Calu3 (cell line): ENCODE results near the gene ZBTB8A. TPM values are rescaled to one million over a fixed set of nuclear protein-coding genes. Genes with fewer than 3 reads are reported as not detected.

Source experiments
- BruUV-seq: library from RNA; stranded (reverse); fragments of 400-500 nt; replicated peaks from 2 replicates; lab custom pipeline; 2021; lab: Mats Ljungman, UMichigan
- CTCF ChIA-PET: fragments of 300-600 bp; sonication (Branson Sonifier 250); formaldehyde crosslinking; loops from one replicate; lab custom pipeline; 2022; ENCODE audit warnings: antibody characterized with exemption; lab: Charles Lee
- DNase-seq: peaks from one replicate; pipeline ENCODE4 v3.0.0; 2022
- H3K27ac Mint-ChIP-seq: one replicate; pipeline ENCODE4 v1.8.0; 2022; ENCODE audit warnings: mixed read lengths; ENCODE audit not compliant: unreplicated experiment
- H3K27me3 Mint-ChIP-seq: one replicate; pipeline ENCODE4 v1.8.0; 2022; ENCODE audit warnings: mixed read lengths; ENCODE audit not compliant: unreplicated experiment
- H3K36me3 Mint-ChIP-seq: one replicate; pipeline ENCODE4 v1.8.0; 2022; ENCODE audit warnings: mild to moderate bottlenecking, moderate library complexity, mixed read lengths; ENCODE audit not compliant: insufficient read depth, unreplicated experiment
- H3K4me1 Mint-ChIP-seq: one replicate; pipeline ENCODE4 v1.8.0; 2022; ENCODE audit warnings: mild to moderate bottlenecking, low read depth, mixed read lengths; ENCODE audit not compliant: unreplicated experiment
- H3K4me3 Mint-ChIP-seq: one replicate; pipeline ENCODE4 v1.8.0; 2022; ENCODE audit warnings: mild to moderate bottlenecking, low read depth, moderate library complexity, mixed read lengths; ENCODE audit not compliant: unreplicated experiment
- H3K9me3 Mint-ChIP-seq: one replicate; pipeline ENCODE4 v1.8.0; 2022; ENCODE audit warnings: low read depth, mixed read lengths; ENCODE audit not compliant: unreplicated experiment
- intact Hi-C: fragments of 100-400 bp; cut with micrococcal nuclease; formaldehyde crosslinking; loops from one replicate; pipeline ENCODE4 v1.10.0; 2022; ENCODE audit not compliant: unreplicated experiment
- total RNA-seq: library from RNA; stranded (reverse); gene quantifications from 2 replicates; pipeline ENCODE4 v1.2.3, GENCODE V29; 2022
- TF ChIP-seq, protein P1 (sequence below): fragments of 200-600 bp; IDR thresholded peaks from one replicate; pipeline ENCODE4 v1.8.0; 2022; ENCODE audit warnings: antibody characterized with exemption; ENCODE audit not compliant: unreplicated experiment

Gene ZBTB8A
- total RNA-seq, 1 experiment from 2014 or later, result 4.7 TPM

DNA sequence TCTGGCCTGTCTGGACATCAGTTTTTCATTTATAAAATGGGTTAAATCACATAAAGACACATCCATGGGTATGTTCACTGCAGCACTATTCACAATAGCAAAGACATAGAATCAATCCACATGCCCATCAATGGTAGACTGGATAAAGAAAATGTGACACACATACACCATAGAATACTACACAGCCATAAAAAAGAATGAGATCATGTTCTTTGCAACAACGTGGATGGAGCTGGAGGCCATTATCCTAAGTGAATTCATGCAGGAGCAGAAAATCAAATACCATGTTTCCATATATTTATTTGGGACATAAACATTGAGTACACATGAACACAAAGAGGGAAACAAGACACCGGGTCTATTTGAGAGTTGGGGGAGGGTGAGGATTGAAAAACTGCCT, 83.0 kb downstream of the ZBTB8A start:
- DNase-seq, result no peak
- intact Hi-C loops, result no loop called here
- no peak overlapping the region for H3K4me3 Mint-ChIP-seq
- no peaks in the 10 kb centered on the region for H3K9me3 Mint-ChIP-seq
- no TSS peak for BruUV-seq
- TF ChIP-seq, protein P1, sequence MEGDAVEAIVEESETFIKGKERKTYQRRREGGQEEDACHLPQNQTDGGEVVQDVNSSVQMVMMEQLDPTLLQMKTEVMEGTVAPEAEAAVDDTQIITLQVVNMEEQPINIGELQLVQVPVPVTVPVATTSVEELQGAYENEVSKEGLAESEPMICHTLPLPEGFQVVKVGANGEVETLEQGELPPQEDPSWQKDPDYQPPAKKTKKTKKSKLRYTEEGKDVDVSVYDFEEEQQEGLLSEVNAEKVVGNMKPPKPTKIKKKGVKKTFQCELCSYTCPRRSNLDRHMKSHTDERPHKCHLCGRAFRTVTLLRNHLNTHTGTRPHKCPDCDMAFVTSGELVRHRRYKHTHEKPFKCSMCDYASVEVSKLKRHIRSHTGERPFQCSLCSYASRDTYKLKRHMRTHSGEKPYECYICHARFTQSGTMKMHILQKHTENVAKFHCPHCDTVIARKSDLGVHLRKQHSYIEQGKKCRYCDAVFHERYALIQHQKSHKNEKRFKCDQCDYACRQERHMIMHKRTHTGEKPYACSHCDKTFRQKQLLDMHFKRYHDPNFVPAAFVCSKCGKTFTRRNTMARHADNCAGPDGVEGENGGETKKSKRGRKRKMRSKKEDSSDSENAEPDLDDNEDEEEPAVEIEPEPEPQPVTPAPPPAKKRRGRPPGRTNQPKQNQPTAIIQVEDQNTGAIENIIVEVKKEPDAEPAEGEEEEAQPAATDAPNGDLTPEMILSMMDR, result no peak
- CTCF ChIA-PET, result interaction anchor here (0.6 kb wide), 1 partner anchor 23 kb away, joined by 3 read pairs; no protein-coding TSS in a partner anchor
- H3K27me3 Mint-ChIP-seq, result no peaks in the 10 kb centered on the region
- H3K36me3 Mint-ChIP-seq, result peaks cover 10% of the 10 kb centered on the region
- no peaks in the 10 kb centered on the region for H3K4me1 Mint-ChIP-seq
- H3K27ac Mint-ChIP-seq, result no peak overlapping the region

GRCh38 chr1:32622806-32623681, 83.8 kb downstream of the ZBTB8A start:
- H3K27me3 Mint-ChIP-seq, result no peaks in the 10 kb centered on the region
- no peak overlapping the region for H3K4me3 Mint-ChIP-seq
- intact Hi-C loops, result no loop called here
- TF ChIP-seq, protein P1, result no peak
- H3K4me1 Mint-ChIP-seq, result no peaks in the 10 kb centered on the region
- no peaks in the 10 kb centered on the region for H3K9me3 Mint-ChIP-seq
- H3K36me3 Mint-ChIP-seq, result peaks cover 11% of the 10 kb centered on the region
- BruUV-seq, result no TSS peak
- H3K27ac Mint-ChIP-seq, result no peak overlapping the region
- CTCF ChIA-PET, result interaction anchor here (0.6 kb wide), 1 partner anchor 23 kb away, joined by 3 read pairs; no protein-coding TSS in a partner anchor
- no peak for DNase-seq

- Mint-ChIP-seq H3K36me3 (peaks cover 14% of the 10 kb centered on the region), H3K27ac (no peak overlapping the region), H3K9me3 (no peaks in the 10 kb centered on the region), H3K4me3 (no peak overlapping the region), H3K4me1 (no peaks in the 10 kb centered on the region), H3K27me3 (no peaks in the 10 kb centered on the region)
- TF ChIP-seq, protein P1, result no peak
- CTCF ChIA-PET, result no interaction called here
- no TSS peak for BruUV-seq
- DNase-seq, result no peak
- intact Hi-C loops, result no loop called here
Observed at GRCh38 chr1:32623775-32624174, 84.5 kb downstream of the ZBTB8A start.

- Mint-ChIP-seq H3K4me3 (no peak overlapping the region), H3K4me1 (no peaks in the 10 kb centered on the region), H3K27ac (no peak overlapping the region), H3K36me3 (peaks cover 10% of the 10 kb centered on the region), H3K9me3 (no peaks in the 10 kb centered on the region), H3K27me3 (no peaks in the 10 kb centered on the region)
- DNase-seq, result no peak
- intact Hi-C loops, result no loop called here
- no TSS peak for BruUV-seq
- TF ChIP-seq, protein P1, result no peak
- CTCF ChIA-PET, result no interaction called here
Observed at GRCh38 chr1:32626176-32626575, 86.9 kb downstream of the ZBTB8A start.
